GM23248 (cell line): ENCODE results near the gene PCBP3.

Experiments used
- EZH2 ChIP-seq: fragments of 200-600 bp; sonication (generic); IDR thresholded peaks from 2 replicates; pipeline ENCODE4 v1.6.1; 2018; ENCODE audit warnings: antibody characterized with exemption, mild to moderate bottlenecking; ENCODE audit not compliant: insufficient read depth, poor library complexity, severe bottlenecking
- EZH2phosphoT487 ChIP-seq: fragments of 200-600 bp; sonication (generic); IDR thresholded peaks from 2 replicates; pipeline ENCODE4 v1.6.1; 2018; ENCODE audit warnings: antibody characterized with exemption, moderate library complexity, mild to moderate bottlenecking, low read depth; ENCODE audit not compliant: insufficient read depth

GRCh38 chr21:45916011-45916840 lies 272.7 kb downstream of the PCBP3 start:
- no peak for TF ChIP-seq EZH2
- TF ChIP-seq EZH2phosphoT487: no peak
